Measurements from ENCODE around the gene ADAMTSL2.

GRCh38 chr9:133591985-133592384 is 57.5 kb downstream of the ADAMTSL2 start:
- TF ChIP-seq CTCF (IDR thresholded peaks at IDR 0.05; ENCODE audit: insufficient read depth, low read length, poor library complexity, severe bottlenecking) = no peak
- TF ChIP-seq EZH2phosphoT487 (conservative IDR thresholded peaks at IDR 0.05; ENCODE audit: low read length) = no peak
